NOMO-1 (cell line): ENCODE results near the gene C2CD4B.

Experiments
- DNase-seq, 2 experiments: peaks; one replicate each; lab custom pipeline; 2025; ENCODE audit not compliant: unreplicated experiment in 2 of 2; lab: John Stamatoyannopoulos, UW

Gene C2CD4B, protein sequence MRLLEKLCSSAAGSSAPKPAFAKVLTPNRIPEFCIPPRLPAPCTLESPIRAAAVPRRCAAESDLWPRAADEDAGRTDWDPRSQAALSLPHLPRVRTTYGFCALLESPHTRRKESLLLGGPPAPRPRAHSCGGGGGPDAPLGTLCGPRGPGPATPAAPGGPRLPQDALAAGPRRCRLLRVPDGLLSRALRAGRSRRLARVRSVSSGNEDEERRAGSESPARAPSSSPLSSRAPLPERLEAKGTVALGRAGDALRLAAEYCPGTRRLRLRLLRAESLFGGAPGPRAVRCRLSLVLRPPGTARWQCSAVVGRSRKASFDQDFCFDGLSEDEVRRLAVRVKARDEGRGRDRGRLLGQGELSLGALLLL

DNA sequence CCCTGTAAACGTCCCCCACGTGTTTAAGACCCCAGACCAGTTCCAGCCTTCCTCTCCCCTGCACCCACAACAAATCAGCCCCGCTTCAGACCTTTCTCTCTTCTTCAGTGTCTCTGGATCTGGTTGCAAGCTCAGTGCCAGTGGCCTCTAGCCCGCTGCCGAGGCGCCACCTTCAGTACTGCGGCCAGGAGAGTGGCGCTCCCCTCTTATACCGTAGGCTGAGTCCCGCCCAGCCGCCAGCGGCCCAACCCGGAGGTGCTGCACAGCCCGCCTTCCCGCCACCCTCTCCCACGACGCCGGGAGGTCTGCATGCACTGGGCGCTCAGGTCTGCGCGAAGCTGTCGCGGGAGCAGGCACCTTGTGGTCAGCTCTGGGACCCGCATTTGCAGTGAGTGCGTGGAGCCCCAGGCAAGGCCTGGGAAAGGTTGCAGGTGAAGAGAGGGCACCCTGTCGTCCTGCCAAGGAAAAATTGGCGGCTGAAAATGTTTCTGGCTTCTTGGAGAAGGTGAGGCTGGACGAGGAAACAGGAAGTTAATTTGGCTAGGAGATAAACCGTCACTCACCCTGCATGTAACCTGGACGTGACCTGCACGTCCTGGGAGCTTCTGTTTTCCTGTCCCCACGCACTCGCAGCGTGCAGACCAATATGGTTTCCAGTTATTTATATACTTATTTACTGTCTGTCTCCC is at the start of gene C2CD4B:
Gene C2CD4B (minus strand): TSS at position 182 of the 689 bp plus-strand sequence. CDS start 301 bp downstream, outside the sequence.
- DNase-seq, result no peak

DNA sequence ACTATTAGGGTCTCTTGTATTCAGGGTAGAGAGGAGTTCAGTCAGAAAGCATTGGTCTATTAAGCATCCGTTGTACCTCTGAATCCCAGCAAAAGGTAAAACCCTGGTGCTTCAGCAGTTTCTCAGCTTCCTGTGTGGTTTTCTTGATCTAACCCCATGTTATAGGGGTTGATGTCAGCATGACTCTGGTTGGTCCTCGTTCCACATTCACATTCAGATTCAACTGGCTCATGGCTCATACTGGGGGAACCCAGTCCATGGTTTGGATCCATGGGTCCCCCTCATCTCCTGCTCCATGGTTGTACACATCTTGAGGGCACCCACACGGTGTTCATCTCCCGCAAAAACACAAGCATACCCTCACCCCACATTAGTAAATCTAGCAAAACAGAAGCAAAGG is 47.7 kb upstream of the C2CD4B start:
- DNase-seq, result no peak

DNA sequence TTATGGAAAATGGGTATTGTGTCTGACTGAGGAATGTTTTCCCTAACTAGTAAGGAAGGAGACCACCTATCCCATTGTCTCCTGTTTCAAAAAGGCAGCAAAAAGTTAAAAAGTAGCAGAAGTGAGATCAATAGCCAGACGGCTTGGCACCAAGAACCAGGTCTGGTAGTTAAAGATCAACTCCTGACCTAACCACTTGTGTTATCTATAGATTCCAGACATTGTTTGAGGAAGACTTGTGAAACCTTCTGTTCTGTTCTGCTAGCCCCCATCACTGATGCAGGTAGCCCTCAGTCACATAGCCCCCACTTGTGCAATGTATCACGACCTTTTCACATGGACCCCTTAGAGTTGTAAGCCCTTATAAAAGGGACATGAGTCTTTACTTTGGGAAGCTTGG is 46.3 kb upstream of the C2CD4B start:
- no peak for DNase-seq

DNA sequence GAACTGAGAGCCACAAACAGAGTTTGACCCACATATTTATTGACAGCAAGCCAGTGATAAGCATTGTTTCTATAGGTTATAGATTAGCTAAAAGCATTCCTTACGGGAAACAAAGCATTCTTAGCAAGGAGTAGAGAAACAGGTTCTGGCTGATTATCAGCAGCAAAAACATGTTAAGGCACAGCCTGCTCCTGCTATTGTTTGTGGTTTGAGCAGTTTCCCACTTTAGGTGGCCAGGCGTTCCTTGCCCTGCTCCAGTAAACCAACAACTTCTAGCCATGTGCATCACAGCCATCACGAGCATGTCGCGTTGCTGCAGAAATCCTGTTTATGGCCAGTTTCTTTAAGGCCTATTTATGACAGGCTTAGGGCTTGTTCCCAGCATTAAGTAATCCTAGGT is 44.7 kb upstream of the C2CD4B start:
- no peak for DNase-seq

DNA sequence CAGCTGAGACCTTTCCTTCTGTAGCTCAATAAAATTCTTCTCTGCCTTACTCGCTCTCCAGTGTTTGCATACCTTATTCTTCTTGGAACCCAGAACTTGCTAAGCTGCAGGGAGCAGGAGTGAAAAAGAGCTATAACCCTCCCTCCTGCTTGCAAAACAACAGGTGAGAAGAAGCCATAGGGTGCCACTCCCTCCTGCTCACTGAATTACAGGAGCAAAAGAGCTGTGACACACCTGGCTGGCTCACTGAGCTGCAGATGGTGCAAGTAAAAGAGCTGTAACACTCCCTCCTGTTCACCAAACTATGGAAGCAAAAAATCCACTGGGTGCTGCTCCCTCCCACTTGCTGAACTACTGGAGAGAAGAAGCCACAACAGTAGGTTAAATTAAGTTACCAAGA is 44.2 kb upstream of the C2CD4B start:
- no peak for DNase-seq

DNA sequence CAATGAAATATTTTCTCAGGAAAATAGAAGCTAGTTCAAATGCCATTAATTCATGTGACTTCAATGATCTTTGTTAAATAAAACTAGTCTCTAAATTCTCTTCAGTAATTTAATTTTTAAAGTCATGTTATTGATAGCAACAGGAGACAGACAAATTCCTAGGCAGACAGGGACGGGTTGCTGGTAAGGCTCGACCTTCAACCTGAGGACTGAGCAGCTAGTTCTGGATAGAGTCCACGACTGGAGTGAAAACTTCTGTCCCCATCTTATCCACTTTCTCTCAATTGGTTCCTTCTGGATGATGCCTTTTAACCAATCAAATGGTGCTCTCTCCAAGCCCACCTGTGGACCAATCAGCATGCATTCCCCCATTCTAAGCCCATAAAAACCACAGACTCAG is 43.8 kb upstream of the C2CD4B start:
- no peak for DNase-seq

DNA sequence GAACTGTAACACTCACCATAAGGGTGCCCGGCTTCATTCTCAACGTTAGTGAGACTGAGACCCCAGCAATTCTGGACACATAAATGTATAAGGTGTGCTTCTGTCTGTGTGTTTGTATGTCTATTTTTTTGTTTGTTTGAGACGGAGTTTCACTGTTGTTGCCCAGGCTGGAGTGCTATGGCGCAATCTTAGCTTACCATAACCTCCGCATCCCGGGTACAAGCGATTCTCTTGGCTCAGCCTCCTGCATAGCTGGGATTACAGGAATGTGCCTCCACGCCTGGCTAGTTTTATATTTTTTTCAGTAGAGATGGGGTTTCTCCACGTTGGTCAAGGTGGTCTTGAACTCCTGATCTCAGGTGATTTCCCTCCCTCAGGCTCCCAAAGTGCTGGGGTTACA is 43.3 kb upstream of the C2CD4B start:
- no peak for DNase-seq

DNA sequence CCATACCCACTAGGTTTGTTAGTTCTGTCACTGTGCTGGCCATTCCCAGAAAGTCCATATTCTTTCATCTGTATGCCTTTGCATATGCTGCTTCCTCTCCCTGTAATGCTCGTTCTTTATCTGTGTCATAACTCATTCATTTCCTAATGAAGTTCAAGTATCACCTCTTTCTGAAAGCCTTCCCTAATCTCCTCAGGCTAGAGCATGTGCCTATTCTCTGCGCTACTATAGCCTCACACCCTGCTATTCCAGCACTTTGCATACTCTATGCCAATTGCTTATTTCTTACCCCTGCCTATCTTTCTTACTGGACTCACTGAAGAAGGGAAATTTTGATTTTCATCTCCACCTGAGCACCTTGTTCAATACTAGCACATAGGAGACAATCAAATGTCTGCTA is 25.6 kb upstream of the C2CD4B start:
- DNase-seq, result no peak

DNA sequence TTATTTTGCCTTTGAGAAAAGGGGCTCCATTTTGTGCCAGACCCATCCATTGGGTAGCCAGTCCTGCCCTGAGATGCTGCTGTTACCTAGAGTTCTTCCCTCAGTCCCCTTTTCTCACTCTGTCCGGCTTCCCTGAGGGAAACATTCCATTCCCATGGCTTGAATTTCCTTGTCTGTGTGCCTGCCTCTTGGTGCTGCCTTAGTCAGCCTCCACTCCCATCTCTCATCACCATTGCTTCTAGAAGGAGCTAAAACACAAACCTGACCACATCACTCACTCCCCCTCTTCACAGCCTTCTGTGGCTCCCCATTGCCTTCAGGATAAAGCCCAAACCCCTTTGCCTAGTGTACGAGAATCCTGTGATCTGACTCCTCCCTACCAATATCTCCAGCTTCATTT is 25.2 kb upstream of the C2CD4B start:
- no peak for DNase-seq

DNA sequence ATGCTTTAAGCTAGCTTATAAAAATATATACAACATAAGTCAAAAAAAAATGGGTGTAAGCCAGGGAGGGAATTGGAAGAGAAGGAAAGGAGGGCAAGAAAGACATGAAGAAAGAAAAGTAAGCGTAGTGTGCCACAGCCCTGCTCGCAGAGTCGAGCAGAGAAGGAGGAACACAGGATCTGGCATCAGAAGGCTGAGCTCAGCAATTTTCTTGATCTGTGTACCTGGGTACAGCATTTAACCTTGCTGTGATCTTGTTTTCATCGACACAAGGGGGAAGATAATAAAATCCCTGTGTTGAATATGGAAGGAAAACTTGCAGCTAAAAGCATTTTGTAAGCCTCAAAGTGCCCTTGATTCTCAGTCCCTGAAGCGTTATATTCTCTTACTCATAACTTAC is 23.7 kb upstream of the C2CD4B start:
- no peak for DNase-seq

DNA sequence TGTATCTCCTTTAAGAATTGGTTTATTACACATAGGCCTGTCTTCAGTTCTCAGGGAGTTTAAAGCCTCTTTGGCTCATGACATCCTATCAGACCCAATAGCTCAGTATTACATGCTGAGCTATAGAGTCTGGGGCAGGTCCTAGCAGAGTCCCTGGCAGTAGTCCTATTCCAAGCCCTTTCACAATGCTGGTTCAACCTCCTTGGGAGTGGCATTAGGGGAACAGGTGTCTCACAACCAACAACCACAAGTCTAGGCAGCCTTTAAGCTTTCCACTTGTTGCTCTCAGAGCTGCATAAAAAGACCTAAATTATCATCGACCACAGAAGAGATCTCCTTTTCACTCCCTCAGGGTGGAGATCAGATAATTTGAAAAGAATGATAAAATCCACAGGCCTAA is 22.8 kb upstream of the C2CD4B start:
- no peak for DNase-seq

DNA sequence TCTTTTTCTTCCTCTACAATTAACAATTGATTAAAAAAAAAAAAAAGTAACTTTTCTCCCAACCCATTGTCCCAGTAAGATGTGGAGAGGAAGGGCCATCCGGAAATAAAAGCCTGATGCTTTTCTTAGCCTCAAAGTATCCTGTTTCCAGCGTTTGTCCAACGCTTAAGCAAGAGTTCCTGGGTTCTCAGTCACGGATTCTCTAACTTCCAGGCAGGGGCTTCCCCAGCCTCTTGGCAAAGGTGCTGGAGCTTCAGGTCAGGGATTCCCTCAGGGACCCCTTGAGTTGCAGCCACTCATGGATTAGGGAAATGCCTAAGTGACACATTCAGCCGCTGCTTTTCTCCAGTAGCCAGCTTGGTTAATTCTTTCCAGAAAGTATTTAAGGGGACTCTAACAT is 22.3 kb upstream of the C2CD4B start:
- no peak for DNase-seq

DNA sequence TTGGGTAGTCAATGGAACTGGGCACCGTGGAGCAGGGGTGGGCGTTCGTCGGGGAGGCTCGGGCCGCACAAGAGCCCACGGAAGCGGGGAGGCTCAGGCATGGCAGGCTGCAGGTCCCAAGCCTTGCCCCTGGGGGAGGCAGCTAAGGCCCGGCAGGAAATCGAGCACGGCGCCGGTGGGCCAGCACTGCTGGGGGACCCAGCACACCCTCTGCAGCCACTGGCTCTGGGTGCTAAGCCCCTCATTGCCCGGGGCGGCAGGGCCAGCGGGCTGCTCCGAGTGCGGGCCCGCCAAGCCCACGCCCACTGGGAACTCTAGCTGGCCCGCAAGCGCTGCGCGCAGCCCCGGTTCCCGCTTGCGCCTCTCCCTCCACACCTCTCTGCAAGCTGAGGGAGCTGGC is 21.5 kb upstream of the C2CD4B start:
- no peak for DNase-seq

DNA sequence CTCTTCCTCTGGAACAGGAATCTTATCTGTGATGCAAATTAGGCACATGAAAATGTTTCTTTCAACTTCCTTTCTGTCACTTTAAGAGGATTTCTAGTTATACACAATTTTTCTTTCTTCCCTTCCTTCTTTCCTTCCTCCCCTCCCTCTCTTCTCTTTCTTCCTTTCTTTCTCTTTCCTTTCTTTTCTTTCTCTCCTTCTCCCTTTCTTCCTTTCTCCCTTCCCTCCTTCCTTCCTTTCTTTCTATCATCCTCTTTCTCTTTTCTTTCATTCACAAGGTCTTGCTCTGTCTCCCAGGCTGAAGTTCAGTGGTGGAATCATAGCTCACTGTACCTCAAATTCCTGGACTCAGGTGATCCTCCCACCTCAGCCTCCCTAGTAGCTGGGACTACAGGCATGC is 18.0 kb upstream of the C2CD4B start:
- DNase-seq, result no peak

DNA sequence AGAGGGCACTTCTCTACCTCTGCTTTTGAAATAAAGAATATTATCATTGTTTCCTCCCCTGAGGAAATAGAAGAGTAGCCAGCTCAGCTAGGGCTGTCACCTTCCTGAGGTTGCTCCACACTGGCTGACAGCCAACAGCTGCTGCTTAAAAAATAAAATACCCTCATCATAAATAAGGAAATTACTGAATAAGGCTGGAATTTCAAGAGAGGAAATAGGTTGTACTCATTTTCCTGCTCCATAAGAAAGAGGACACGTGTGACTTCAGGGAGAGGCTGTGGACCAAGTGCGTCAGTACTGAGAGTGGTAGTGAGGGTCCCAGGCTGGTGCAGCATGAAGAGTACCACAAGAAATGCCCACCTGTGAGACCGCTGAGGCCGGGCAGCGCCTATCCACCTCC is 8.1 kb upstream of the C2CD4B start:
- no peak for DNase-seq

DNA sequence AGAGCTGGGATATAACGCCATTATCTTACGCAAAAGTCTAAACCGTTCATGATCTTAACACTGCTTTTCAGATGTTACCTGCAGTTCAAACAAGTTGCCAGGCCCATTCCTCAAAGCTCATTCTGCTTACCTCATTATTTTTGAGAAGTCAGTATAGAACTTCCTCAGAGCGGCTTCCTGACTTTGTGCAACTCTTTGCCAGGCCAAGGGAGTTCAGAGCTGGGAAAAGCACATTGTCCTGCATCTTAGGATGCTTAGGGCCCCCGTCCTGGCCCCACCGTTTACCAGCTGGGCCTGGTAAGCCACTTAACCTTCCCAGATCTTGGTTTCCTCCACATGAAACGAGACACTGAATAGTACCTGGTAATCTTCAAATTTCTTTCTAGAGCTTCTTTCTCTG is 6.8 kb upstream of the C2CD4B start:
- no peak for DNase-seq

DNA sequence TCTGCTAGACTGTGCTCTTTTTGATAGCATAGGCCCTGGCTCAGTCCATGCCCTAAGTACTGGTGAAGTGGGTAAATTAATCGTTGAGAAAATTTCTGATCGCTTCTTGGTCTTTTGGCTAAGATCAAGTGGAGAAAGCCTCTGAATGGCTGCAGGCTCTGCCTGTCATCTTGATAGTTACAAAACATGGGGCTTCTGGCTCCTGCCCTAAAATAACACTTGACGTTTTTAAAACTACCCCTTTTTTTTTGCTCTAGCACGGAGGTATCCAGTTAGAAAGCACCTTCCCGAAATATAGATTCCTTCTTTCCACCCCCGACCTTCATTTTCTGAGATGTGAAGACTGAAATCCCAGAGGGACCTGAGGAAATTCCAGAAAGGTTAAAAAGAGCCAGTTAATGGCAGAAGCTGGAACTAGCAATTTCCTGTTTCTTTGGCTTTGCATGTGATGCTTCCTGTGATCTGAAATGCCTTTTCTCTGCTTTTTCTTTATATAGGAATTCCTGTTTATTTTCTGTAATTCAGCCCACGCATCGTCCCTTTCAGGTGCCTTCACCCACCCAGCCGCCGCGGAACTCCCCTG is 799 bp upstream of the C2CD4B start:
- no peak for DNase-seq

DNA sequence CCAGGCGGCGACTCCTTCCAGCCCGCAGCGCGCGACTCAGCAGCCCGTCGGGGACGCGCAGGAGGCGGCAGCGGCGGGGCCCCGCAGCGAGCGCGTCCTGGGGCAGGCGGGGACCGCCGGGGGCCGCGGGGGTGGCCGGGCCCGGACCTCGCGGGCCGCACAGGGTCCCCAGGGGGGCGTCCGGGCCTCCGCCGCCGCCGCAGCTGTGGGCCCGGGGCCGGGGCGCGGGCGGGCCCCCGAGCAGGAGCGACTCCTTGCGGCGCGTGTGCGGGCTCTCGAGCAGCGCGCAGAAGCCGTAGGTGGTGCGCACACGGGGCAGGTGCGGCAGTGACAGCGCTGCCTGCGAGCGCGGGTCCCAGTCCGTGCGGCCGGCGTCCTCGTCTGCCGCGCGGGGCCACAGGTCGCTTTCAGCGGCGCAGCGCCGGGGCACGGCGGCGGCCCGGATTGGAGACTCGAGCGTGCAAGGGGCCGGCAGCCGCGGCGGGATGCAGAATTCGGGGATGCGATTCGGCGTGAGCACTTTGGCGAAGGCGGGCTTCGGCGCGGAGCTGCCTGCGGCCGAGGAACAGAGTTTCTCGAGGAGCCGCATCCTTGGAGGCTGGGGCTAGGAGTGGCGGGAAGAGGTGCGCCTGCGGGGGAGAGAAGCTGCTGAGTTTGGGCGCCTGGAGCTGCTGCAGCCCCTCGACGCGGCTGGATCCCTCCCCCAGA is 535 bp downstream of the C2CD4B start:
- no peak for DNase-seq

DNA sequence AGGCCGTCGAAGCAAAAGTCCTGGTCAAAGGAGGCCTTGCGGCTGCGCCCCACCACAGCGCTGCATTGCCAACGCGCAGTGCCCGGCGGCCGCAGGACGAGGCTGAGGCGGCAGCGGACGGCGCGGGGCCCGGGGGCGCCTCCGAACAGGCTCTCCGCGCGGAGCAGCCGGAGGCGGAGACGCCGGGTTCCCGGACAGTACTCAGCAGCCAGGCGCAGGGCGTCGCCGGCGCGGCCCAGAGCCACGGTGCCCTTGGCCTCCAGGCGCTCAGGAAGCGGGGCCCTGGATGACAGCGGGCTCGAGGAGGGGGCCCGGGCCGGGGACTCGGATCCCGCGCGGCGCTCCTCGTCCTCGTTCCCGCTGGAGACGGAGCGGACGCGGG is 1.1 kb downstream of the C2CD4B start:
- no peak for DNase-seq

DNA sequence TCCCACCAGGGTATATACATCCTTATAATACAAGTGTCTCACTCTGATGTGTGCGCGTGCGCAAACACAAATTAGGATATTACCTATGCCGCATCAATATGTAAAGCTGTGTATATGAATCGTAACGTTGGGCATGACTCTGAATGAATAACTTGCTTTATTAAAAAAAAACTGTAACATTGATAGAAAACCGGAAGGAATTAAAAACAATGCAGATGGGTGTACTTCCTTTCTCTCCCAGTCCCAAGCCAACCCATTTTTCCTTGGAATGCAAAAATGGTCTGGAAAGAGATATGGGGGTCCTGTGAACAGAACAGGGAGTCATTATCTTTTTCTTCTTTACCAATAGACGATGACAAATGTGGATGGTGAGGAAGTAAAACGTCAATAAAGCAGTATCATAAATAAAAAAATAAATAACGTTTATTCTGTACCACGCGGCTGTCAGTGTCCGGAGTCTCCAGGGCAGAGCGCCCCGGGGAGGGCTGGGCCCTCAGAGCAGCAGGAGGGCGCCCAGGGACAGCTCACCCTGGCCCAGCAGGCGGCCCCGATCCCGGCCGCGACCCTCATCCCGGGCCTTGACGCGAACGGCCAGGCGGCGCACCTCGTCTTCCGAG is 1.6 kb downstream of the C2CD4B start:
- DNase-seq, result no peak

DNA sequence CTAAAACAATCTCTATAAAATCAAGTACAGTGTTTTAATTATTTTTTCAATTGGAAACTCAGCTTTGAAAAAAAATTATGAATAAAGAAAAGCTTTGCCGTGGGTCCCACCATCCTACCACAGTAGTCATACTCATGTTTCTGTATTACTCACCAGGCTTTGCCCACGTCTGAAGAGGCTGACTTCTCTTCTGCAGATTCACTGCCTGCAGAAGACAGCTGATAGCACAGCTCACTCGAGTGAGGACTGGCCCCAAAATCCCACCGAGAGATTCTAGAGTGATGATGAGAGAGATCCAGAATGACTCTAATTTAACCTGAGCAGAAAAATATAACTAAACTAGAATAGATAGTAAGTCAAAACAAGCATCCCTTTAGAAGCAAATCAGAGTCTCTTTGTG is 11.9 kb downstream of the C2CD4B start:
- DNase-seq, result no peak
